ENCODE measurements around the gene ARHGAP19.

DNA sequence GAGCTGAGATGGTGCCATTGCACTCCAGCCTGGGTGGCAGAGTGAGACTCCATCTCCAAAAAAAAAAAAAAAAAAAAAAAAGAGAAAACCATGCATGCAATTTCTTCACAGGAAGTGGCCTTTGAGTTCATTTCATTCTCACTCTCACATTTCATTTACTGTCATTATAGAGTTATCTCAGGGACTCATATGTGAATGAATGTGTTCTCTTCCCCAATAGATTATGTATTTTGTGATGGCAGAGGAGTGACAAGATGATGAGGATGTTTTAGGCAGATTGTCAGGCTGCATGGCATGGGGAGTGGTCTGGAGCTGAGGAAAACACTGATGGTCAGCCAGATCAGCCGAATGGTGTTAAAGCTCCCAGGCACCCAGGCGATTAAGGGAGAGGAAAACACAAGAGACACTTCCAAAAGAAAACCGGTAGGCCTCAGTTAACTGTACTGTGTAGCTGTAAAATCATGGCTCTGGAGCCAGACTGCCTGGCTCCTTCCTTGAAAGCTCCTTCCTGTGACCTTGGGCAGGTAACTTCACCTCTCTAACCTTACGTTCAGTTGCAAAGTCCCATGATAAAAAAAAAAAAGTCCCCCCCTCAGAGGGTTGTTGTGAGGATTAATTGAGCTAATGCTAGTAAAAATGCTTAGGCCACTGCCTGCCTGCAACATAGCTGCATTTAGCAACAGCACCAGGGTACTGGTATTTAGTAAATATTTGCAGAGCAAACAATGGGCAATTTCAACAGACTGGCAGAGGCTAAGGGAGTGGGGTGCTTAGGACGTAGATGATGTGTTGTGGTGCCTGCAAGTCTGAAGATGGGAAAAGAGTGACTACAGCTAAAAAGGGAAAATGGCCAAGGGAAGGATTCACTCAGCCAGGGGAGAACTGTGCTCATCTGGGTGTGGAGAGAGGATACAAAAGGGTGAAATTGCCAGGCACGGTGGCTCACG lies 35.2 kb upstream of the ARHGAP19 start:
- TF ChIP-seq, protein P1, sequence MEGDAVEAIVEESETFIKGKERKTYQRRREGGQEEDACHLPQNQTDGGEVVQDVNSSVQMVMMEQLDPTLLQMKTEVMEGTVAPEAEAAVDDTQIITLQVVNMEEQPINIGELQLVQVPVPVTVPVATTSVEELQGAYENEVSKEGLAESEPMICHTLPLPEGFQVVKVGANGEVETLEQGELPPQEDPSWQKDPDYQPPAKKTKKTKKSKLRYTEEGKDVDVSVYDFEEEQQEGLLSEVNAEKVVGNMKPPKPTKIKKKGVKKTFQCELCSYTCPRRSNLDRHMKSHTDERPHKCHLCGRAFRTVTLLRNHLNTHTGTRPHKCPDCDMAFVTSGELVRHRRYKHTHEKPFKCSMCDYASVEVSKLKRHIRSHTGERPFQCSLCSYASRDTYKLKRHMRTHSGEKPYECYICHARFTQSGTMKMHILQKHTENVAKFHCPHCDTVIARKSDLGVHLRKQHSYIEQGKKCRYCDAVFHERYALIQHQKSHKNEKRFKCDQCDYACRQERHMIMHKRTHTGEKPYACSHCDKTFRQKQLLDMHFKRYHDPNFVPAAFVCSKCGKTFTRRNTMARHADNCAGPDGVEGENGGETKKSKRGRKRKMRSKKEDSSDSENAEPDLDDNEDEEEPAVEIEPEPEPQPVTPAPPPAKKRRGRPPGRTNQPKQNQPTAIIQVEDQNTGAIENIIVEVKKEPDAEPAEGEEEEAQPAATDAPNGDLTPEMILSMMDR (IDR thresholded peaks at IDR 0.05), result no peak
- TF ChIP-seq, protein P2, sequence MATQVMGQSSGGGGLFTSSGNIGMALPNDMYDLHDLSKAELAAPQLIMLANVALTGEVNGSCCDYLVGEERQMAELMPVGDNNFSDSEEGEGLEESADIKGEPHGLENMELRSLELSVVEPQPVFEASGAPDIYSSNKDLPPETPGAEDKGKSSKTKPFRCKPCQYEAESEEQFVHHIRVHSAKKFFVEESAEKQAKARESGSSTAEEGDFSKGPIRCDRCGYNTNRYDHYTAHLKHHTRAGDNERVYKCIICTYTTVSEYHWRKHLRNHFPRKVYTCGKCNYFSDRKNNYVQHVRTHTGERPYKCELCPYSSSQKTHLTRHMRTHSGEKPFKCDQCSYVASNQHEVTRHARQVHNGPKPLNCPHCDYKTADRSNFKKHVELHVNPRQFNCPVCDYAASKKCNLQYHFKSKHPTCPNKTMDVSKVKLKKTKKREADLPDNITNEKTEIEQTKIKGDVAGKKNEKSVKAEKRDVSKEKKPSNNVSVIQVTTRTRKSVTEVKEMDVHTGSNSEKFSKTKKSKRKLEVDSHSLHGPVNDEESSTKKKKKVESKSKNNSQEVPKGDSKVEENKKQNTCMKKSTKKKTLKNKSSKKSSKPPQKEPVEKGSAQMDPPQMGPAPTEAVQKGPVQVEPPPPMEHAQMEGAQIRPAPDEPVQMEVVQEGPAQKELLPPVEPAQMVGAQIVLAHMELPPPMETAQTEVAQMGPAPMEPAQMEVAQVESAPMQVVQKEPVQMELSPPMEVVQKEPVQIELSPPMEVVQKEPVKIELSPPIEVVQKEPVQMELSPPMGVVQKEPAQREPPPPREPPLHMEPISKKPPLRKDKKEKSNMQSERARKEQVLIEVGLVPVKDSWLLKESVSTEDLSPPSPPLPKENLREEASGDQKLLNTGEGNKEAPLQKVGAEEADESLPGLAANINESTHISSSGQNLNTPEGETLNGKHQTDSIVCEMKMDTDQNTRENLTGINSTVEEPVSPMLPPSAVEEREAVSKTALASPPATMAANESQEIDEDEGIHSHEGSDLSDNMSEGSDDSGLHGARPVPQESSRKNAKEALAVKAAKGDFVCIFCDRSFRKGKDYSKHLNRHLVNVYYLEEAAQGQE (IDR thresholded peaks at IDR 0.05; ENCODE audit: insufficient read depth in 1 of 2, low read depth in 2 of 2, low read length in 1 of 2), result no peak
- peak; percentile 75; the same call in 1 of the 2 replicates for TF ChIP-seq POLR2AphosphoS5 (IDR thresholded peaks at IDR 0.05; ENCODE audit: low read depth, low read length)

Measured in Panc1 (cell line).